Tibial nerve (tissue), 3 donors: Measurements from ENCODE around the gene CASTOR1.

Source experiments
- CTCF ChIP-seq, 5 experiments: fragments of 200-600 bp in 3 of 5; fragments of 450-650 bp in 2 of 5; sonication (generic) in 3 of 5; IDR thresholded peaks; one replicate each; pipeline ENCODE4 v1.5.1; 2016 to 2019; ENCODE audit warnings: antibody characterized with exemption in 5 of 5, mild to moderate bottlenecking in 3 of 5, moderate library complexity in 2 of 5
- POLR2A ChIP-seq, 2 donors: fragments of 450-650 bp; IDR thresholded peaks; one replicate each; pipeline ENCODE4 v1.6.1; 2017; ENCODE audit warnings: antibody characterized with exemption in 2 of 2, mild to moderate bottlenecking in 2 of 2, moderate library complexity in 2 of 2

- no peak for TF ChIP-seq CTCF (IDR thresholded peaks at IDR 0.05)
- no peak for TF ChIP-seq POLR2A (IDR thresholded peaks at IDR 0.05)
Measured at GRCh38 chr22:30239488-30240405, 49.6 kb downstream of the CASTOR1 start.
